HPDE6-E6E7 (cell line): ENCODE results near the gene HLA-G.
A peak's percentile ranks its signal among the peaks of the same experiment; 100 is the strongest.

Experiments used
- DNase-seq: peaks from one replicate; pipeline ENCODE4 v3.0.0; 2011; ENCODE audit warnings: missing footprints; ENCODE audit errors: extremely low spot score

The HLA-G gene

GRCh38 chr6:29816030-29816429 lies 11.6 kb upstream of the HLA-G start:
- DNase-seq: no peak

GRCh38 chr6:29818892-29819291 lies 8.7 kb upstream of the HLA-G start:
- DNase-seq: no peak

- DNase-seq: no peak
These were observed 3.5 kb upstream of the HLA-G start for GRCh38 chr6:29824144-29824543.

- no peak for DNase-seq
These were observed 1.8 kb upstream of the HLA-G start for GRCh38 chr6:29825848-29826247.

GRCh38 chr6:29826271-29826670 lies 1.4 kb upstream of the HLA-G start:
- peak; percentile 27 for DNase-seq

- DNase-seq: no peak
These were observed 809 bp downstream of the HLA-G start for GRCh38 chr6:29828471-29828797.

- DNase-seq: no peak
These were observed 2.1 kb downstream of the HLA-G start for GRCh38 chr6:29829766-29830165.

- no peak for DNase-seq
These were observed 2.8 kb downstream of the HLA-G start for GRCh38 chr6:29830409-29830808.

GRCh38 chr6:29831776-29832175 lies 4.2 kb downstream of the HLA-G start:
- DNase-seq: no peak

- DNase-seq: no peak
These were observed 7.2 kb downstream of the HLA-G start for GRCh38 chr6:29834564-29835436.

- DNase-seq: no peak
These were observed 12.3 kb downstream of the HLA-G start for GRCh38 chr6:29839917-29840316.

- DNase-seq: no peak
These were observed 13.4 kb downstream of the HLA-G start for GRCh38 chr6:29841030-29841429.

GRCh38 chr6:29845405-29846006 lies 17.9 kb downstream of the HLA-G start:
- DNase-seq: peak; percentile 28

GRCh38 chr6:29847871-29848630 lies 20.4 kb downstream of the HLA-G start:
- peak; percentile 61 for DNase-seq

- no peak for DNase-seq
These were observed 22.5 kb downstream of the HLA-G start for GRCh38 chr6:29850011-29850553.

GRCh38 chr6:29851190-29851589 lies 23.6 kb downstream of the HLA-G start:
- DNase-seq: no peak

GRCh38 chr6:29853245-29853644 lies 25.6 kb downstream of the HLA-G start:
- no peak for DNase-seq

- no peak for DNase-seq
These were observed 30.4 kb downstream of the HLA-G start for GRCh38 chr6:29858006-29858405.

- DNase-seq: no peak
These were observed 34.1 kb downstream of the HLA-G start for GRCh38 chr6:29861521-29862255.

GRCh38 chr6:29864037-29864810 lies 36.6 kb downstream of the HLA-G start:
- no peak for DNase-seq

GRCh38 chr6:29865631-29866030 lies 38.0 kb downstream of the HLA-G start:
- no peak for DNase-seq
